Stimulated activated CD8-positive, alpha-beta memory T cell treated with anti-CD3 and anti-CD28 coated beads, Interleukin-15, amount 100 ng/mL, for 4 hours (primary cell): ENCODE results near the gene ZP4.
"Not testable (repeated sequence)": the region's sequence is repeated elsewhere in the genome, so short reads cannot be mapped to it uniquely, and the experiment has no call there.

ENCODE experiments used
- DNase-seq, 2 donors: peaks; one replicate each; pipeline ENCODE4 v3.0.0-alpha.2; 2020; ENCODE audit warnings: low read depth in 2 of 2

ZP4 gene

DNA sequence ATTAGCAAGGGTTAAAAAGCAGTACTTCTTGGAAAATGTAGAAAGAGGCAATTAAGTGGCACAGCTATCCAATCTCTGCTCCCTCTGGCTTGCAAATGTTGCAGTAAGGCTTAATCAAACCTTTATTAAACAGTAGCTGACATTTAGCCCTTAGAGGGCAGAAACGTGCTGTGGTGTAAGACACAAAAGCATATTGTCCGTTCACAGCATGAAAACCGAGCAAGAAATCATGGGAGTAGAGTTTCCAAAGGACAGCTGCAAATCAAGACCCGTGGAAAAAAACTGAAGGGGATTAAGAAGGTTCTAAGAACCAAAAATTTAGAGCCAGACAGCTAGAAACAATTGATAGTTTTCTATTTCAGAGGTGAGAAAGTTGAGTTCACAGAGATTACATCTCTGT is 13.1 kb downstream of the ZP4 start:
- no peak for DNase-seq

DNA sequence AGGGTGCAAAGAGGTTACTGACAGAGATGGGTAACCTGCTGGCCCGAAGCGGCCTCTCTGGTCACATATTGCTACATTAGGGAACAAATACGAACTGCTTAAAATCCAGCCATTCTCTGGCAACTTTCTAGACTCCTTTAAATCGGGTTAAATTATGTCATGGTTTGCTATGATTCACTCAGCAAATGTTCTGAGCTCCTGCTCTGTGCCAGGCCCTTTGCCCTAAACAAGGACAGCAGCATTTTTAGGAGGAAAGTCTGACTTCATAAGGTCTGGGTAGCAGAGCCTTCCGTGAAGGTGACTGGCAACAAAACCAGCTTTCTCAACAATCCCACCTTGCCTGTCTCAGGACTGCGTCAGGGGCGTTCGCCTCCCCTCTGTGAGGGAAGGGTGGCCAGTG is 15.4 kb downstream of the ZP4 start:
- DNase-seq, result no peak

GRCh38 chr1:237873487-237874211 is 17.1 kb downstream of the ZP4 start:
- DNase-seq, result no peak

DNA sequence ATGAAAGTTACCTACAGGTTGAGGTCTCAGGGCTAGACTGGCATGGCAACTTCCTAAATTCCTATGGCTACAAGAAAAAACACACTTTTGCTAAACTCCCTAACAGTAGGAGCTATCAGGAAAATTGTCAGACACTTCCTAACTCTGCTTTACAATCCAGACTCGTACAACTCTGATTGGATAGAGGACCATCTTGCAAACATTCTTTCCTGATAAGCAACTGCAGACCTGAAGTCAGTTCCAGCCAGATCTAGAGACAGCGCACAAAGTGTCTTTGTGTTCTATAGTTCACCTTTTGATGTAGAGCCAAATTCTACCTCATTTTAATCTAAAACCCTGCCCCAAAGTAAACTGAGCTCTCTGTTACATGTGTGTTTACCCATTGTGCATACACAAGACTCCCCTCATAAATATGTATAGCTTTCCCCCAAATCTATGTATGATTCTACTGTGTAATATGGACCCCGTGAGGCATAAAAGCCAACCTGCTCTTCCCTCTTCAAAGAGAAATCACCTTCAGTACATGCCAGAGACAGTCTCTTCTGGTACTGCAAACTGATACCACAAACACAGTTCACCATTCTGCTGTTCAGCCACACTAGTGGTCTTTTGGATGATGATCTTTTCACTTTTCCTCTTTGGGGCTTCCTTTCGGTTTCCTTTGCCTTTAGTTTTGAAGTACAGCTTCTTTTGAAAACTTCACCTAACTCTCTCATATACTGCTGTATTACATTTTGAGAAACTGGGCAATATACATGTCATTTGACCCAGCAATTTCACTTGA is 21.7 kb downstream of the ZP4 start:
- no peak for DNase-seq

GRCh38 chr1:237867380-237867888 is 23.3 kb downstream of the ZP4 start:
- DNase-seq, result no peak

GRCh38 chr1:237864338-237865244 is 26.1 kb downstream of the ZP4 start:
- no peak for DNase-seq

DNA sequence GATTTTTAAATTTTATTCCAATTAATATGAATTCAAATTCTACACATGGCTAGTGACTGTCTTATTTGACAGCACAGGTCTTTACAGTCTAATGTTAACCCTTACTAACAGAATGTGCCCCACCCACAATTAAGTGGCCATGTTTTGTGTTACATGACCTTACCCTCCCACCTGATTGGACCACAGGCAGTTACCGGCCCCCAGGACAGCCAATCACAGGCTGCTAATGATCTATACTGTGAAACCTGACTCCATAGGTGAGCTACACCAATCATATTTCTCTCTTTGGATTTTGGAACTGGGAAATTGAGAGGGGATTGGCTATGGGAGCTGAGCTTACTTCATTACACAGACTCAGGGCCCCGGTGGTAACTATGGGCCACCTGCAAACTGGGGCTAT is 27.5 kb downstream of the ZP4 start:
- no peak for DNase-seq

DNA sequence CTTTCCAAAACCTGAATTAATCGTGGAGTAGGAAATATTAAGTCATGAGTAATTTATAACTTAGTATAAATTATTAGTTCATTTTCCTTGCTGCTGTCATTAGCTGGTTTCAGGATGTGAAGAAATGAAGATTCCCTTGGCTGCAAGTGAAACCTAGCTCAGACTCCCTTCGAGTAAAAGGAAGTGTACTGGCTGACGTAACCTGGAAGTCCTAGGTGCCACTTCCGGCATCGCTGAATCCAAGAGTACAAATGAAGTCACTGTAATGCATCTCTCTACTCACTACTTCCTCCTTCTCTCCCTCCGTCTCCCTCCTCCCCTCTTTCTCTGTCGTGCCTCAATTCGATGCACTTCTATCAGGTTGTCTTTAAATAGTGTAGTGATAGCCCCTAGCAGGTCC is 28.8 kb downstream of the ZP4 start:
- DNase-seq, result no peak

GRCh38 chr1:237858992-237859391 is 31.7 kb downstream of the ZP4 start:
- no peak for DNase-seq

- no peak for DNase-seq
Observed at GRCh38 chr1:237857455-237857854, 33.3 kb downstream of the ZP4 start.

- no peak for DNase-seq
Observed at GRCh38 chr1:237852342-237852741, 38.4 kb downstream of the ZP4 start.

DNA sequence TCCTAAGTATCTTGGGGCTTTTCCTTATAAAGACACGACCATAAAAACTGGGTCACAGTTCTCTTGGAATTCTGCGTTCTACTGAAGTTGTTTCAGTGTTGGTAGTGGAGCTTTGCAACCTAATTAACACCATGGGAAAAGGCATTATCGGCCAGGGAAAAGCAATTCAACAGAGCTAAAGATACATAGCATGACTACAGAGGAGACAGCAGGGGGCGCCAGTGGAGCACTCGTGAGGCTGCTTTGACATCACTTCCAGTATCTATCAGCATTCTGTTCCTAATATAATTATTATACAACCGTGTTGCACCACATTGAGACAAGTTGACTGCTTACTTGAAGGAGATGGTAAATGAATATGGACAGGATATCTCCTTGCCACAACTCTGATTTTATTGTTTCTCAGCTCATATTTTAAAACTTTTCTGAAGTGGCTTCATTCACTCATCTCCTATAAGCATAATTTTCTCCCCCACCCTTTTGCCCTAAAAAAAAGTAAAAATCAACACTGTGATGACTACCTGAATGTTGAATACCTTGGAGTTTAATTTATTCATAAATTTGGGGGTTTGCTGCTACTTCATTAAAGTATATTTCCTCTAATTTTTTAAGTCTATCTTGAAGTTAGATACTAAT is 39.4 kb downstream of the ZP4 start:
- DNase-seq, result no peak

- DNase-seq, result not testable (repeated sequence)
Observed at GRCh38 chr1:237843516-237843915, 47.2 kb downstream of the ZP4 start.

GRCh38 chr1:237841485-237841884 is 49.2 kb downstream of the ZP4 start:
- DNase-seq, result no peak

DNA sequence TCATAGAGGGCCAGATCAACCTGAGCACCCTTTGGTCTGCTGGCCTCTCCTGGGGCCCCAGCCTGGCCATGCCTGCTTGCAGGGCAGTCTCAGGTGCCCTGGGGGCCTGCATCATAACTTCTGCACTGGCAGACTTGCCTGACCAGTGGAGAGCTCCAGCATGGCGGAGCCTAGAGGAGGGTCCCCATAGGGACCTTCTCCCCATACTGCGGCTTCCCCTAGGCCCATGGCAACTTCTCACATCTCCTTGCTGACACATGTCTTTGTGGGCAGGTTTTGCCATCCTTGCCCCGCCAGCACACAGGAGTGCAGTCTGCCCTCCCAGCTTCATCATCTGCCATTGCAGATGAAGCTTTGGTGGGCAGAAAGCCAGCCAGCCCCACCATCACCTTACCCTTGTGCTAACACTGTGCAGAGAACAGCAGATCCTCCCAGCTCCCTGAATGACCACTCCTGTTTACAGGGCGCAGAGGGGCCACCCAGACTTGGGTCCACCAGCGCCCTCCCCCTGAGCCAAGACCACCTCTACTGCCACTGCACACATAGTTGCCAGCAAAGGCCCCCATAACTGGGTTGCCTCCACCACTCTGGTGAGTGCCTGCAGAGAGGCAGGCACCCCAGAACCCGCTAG is 51.7 kb downstream of the ZP4 start:
- no peak for DNase-seq

GRCh38 chr1:237838320-237838719 is 52.4 kb downstream of the ZP4 start:
- no peak for DNase-seq

GRCh38 chr1:237834461-237834860 is 56.3 kb downstream of the ZP4 start:
- DNase-seq, result no peak

GRCh38 chr1:237834048-237834447 is 56.7 kb downstream of the ZP4 start:
- no peak for DNase-seq

GRCh38 chr1:237832858-237833257 is 57.9 kb downstream of the ZP4 start:
- no peak for DNase-seq
